ENCODE data around the gene CCDC192. TPM values are rescaled to one million over a fixed set of nuclear protein-coding genes. Genes with fewer than 3 reads are reported as not detected.

CCDC192 gene
- total RNA-seq, 1 experiment from 2014 or later, result 0.52 TPM

DNA sequence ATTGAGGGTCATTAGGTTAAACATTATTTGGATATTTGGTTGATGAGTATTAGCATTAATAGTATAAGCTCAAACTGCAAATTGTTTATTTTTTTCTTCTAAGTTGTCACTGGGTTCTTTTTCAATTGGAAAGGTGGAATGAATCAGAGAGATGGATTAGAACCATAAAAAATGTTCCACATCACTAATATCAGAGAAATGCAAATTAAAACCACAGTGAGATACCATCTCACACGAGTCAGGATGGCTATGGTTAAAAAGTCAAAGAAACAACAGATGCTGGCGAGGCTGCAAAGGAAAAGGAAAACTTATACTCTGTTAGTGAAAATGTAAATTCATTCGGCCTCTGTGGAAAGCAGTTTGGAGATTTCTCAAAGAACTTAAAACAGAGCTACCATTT is 122.8 kb downstream of the CCDC192 start:
- no peaks in the 10 kb centered on the region for H3K27me3 Mint-ChIP-seq (ENCODE audit: low read depth)
- DNase-seq (ENCODE audit: low spot score), result no peak
- CTCF ChIA-PET, result no interaction called here
- H3K27ac Mint-ChIP-seq, result no peak overlapping the region
- POLR2A ChIA-PET, result no interaction called here
- TF ChIP-seq ATF1 (CRISPR knock-in tag; IDR thresholded peaks at IDR 0.05), result no peak
- no peak for TF ChIP-seq NR3C1 (CRISPR knock-in tag; conservative IDR thresholded peaks at IDR 0.05; ENCODE audit: low read depth)
- TF ChIP-seq, protein P1, sequence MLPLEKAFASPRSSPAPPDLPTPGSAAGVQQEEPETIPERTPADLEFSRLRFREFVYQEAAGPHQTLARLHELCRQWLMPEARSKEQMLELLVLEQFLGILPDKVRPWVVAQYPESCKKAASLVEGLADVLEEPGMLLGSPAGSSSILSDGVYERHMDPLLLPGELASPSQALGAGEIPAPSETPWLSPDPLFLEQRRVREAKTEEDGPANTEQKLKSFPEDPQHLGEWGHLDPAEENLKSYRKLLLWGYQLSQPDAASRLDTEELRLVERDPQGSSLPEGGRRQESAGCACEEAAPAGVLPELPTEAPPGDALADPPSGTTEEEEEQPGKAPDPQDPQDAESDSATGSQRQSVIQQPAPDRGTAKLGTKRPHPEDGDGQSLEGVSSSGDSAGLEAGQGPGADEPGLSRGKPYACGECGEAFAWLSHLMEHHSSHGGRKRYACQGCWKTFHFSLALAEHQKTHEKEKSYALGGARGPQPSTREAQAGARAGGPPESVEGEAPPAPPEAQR (CRISPR knock-in tag; IDR thresholded peaks at IDR 0.05), result no peak
- TF ChIP-seq ZNF263 (CRISPR knock-in tag; IDR thresholded peaks at IDR 0.05; ENCODE audit: low read depth), result no peak
- no peak for TF ChIP-seq SMAD4 (CRISPR knock-in tag; IDR thresholded peaks at IDR 0.05)
- TF ChIP-seq, protein P2, sequence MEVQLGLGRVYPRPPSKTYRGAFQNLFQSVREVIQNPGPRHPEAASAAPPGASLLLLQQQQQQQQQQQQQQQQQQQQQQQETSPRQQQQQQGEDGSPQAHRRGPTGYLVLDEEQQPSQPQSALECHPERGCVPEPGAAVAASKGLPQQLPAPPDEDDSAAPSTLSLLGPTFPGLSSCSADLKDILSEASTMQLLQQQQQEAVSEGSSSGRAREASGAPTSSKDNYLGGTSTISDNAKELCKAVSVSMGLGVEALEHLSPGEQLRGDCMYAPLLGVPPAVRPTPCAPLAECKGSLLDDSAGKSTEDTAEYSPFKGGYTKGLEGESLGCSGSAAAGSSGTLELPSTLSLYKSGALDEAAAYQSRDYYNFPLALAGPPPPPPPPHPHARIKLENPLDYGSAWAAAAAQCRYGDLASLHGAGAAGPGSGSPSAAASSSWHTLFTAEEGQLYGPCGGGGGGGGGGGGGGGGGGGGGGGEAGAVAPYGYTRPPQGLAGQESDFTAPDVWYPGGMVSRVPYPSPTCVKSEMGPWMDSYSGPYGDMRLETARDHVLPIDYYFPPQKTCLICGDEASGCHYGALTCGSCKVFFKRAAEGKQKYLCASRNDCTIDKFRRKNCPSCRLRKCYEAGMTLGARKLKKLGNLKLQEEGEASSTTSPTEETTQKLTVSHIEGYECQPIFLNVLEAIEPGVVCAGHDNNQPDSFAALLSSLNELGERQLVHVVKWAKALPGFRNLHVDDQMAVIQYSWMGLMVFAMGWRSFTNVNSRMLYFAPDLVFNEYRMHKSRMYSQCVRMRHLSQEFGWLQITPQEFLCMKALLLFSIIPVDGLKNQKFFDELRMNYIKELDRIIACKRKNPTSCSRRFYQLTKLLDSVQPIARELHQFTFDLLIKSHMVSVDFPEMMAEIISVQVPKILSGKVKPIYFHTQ (CRISPR knock-in tag; IDR thresholded peaks at IDR 0.05), result no peak
- TF ChIP-seq NFYB (CRISPR knock-in tag; conservative IDR thresholded peaks at IDR 0.05; ENCODE audit: low read depth), result no peak
- TF ChIP-seq, protein P3, sequence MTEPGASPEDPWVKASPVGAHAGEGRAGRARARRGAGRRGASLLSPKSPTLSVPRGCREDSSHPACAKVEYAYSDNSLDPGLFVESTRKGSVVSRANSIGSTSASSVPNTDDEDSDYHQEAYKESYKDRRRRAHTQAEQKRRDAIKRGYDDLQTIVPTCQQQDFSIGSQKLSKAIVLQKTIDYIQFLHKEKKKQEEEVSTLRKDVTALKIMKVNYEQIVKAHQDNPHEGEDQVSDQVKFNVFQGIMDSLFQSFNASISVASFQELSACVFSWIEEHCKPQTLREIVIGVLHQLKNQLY (CRISPR knock-in tag; IDR thresholded peaks at IDR 0.05), result no peak
- TF ChIP-seq, protein P4, sequence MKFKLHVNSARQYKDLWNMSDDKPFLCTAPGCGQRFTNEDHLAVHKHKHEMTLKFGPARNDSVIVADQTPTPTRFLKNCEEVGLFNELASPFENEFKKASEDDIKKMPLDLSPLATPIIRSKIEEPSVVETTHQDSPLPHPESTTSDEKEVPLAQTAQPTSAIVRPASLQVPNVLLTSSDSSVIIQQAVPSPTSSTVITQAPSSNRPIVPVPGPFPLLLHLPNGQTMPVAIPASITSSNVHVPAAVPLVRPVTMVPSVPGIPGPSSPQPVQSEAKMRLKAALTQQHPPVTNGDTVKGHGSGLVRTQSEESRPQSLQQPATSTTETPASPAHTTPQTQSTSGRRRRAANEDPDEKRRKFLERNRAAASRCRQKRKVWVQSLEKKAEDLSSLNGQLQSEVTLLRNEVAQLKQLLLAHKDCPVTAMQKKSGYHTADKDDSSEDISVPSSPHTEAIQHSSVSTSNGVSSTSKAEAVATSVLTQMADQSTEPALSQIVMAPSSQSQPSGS (CRISPR knock-in tag; IDR thresholded peaks at IDR 0.05; ENCODE audit: borderline replicate concordance, low read depth), result no peak
- no peak for TF ChIP-seq PRRX2 (CRISPR knock-in tag; IDR thresholded peaks at IDR 0.05)
- no peak for TF ChIP-seq SMAD3 (CRISPR knock-in tag; IDR thresholded peaks at IDR 0.05; ENCODE audit: borderline replicate concordance)
- no peak for TF ChIP-seq CREB1 (CRISPR knock-in tag; IDR thresholded peaks at IDR 0.05)
- TF ChIP-seq, protein P5, sequence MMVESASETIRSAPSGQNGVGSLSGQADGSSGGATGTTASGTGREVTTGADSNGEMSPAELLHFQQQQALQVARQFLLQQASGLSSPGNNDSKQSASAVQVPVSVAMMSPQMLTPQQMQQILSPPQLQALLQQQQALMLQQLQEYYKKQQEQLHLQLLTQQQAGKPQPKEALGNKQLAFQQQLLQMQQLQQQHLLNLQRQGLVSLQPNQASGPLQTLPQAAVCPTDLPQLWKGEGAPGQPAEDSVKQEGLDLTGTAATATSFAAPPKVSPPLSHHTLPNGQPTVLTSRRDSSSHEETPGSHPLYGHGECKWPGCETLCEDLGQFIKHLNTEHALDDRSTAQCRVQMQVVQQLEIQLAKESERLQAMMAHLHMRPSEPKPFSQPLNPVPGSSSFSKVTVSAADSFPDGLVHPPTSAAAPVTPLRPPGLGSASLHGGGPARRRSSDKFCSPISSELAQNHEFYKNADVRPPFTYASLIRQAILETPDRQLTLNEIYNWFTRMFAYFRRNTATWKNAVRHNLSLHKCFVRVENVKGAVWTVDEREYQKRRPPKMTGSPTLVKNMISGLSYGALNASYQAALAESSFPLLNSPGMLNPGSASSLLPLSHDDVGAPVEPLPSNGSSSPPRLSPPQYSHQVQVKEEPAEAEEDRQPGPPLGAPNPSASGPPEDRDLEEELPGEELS (CRISPR knock-in tag; IDR thresholded peaks at IDR 0.05), result no peak
- TF ChIP-seq, protein P6, sequence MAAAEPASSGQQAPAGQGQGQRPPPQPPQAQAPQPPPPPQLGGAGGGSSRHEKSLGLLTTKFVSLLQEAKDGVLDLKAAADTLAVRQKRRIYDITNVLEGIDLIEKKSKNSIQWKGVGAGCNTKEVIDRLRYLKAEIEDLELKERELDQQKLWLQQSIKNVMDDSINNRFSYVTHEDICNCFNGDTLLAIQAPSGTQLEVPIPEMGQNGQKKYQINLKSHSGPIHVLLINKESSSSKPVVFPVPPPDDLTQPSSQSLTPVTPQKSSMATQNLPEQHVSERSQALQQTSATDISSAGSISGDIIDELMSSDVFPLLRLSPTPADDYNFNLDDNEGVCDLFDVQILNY (CRISPR knock-in tag; IDR thresholded peaks at IDR 0.05), result no peak
- TF ChIP-seq, protein P7, sequence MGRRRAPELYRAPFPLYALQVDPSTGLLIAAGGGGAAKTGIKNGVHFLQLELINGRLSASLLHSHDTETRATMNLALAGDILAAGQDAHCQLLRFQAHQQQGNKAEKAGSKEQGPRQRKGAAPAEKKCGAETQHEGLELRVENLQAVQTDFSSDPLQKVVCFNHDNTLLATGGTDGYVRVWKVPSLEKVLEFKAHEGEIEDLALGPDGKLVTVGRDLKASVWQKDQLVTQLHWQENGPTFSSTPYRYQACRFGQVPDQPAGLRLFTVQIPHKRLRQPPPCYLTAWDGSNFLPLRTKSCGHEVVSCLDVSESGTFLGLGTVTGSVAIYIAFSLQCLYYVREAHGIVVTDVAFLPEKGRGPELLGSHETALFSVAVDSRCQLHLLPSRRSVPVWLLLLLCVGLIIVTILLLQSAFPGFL (CRISPR knock-in tag; IDR thresholded peaks at IDR 0.05; ENCODE audit: borderline replicate concordance), result no peak
- TF ChIP-seq GABPB1 (CRISPR knock-in tag; IDR thresholded peaks at IDR 0.05), result no peak
- no peak for TF ChIP-seq NFE2L1 (CRISPR knock-in tag; IDR thresholded peaks at IDR 0.05)
- TF ChIP-seq ZNF423 (CRISPR knock-in tag; IDR thresholded peaks at IDR 0.05), result no peak
- H3K4me1 Mint-ChIP-seq, result peaks cover 11% of the 10 kb centered on the region
- no peaks in the 10 kb centered on the region for H3K9me3 Mint-ChIP-seq
- no peak for ATAC-seq
- H3K4me3 Mint-ChIP-seq, result no peak overlapping the region
- no peaks in the 10 kb centered on the region for H3K36me3 Mint-ChIP-seq

Data from WTC11 (cell line).